Neuronal stem cell (in vitro differentiated cells): ENCODE results near the gene TRMT44.
"Not testable (repeated sequence)": the region's sequence is repeated elsewhere in the genome, so short reads cannot be mapped to it uniquely, and the experiment has no call there.

Source experiments
- DNase-seq: peaks from one replicate; pipeline ENCODE4 v3.0.0-alpha.2; 2013; ENCODE audit warnings: low spot score
- H2AFZ ChIP-seq: one replicate; pipeline ENCODE4 v1.6.1; 2013; ENCODE audit warnings: mild to moderate bottlenecking, low read length, inconsistent platforms
- H2AK5ac ChIP-seq: 2 replicates; pipeline ENCODE4 v1.6.1; 2013; ENCODE audit warnings: low read depth, mild to moderate bottlenecking, inconsistent platforms, low read length, moderate library complexity, mixed read lengths
- H2BK120ac ChIP-seq: 2 replicates; pipeline ENCODE4 v1.6.1; 2013; ENCODE audit warnings: low read depth, mild to moderate bottlenecking, inconsistent platforms, low read length, moderate library complexity, mixed read lengths
- H2BK12ac ChIP-seq: one replicate; pipeline ENCODE4 v1.6.1; 2013; ENCODE audit warnings: low read length, inconsistent platforms
- H2BK15ac ChIP-seq: 2 replicates; pipeline ENCODE4 v1.6.1; 2013; ENCODE audit warnings: mild to moderate bottlenecking, low read length, inconsistent platforms, mixed read lengths
- H2BK5ac ChIP-seq: one replicate; pipeline ENCODE4 v1.6.1; 2013; ENCODE audit warnings: inconsistent platforms, mild to moderate bottlenecking, low read length, moderate library complexity
- H3K14ac ChIP-seq: one replicate; pipeline ENCODE4 v1.6.1; 2013; ENCODE audit warnings: low read length, inconsistent platforms
- H3K18ac ChIP-seq: 2 replicates; pipeline ENCODE4 v1.6.1; 2013; ENCODE audit warnings: low read length, inconsistent platforms
- H3K23ac ChIP-seq: 2 replicates; pipeline ENCODE4 v1.6.1; 2013; ENCODE audit warnings: low read depth, mild to moderate bottlenecking, mixed read lengths, low read length, inconsistent platforms; ENCODE audit not compliant: poor library complexity
- H3K27ac ChIP-seq: replicated peaks from 3 replicates; pipeline ENCODE4 v1.5.1; 2013; ENCODE audit warnings: low read length, inconsistent platforms
- H3K27me3 ChIP-seq, 3 experiments: 2 replicates each; pipeline ENCODE4 v1.6.1; 2013; ENCODE audit warnings: low read length in 3 of 3, mild to moderate bottlenecking in 2 of 3, inconsistent platforms in 1 of 3, low read depth in 1 of 3, mixed read lengths in 1 of 3, moderate library complexity in 1 of 3; ENCODE audit not compliant: control insufficient read depth in 3 of 3, insufficient read depth in 3 of 3
- H3K36me3 ChIP-seq, 2 donors: replicated peaks in 1 of 2; 2 replicates each; pipeline ENCODE4 v1.6.1; 2013; ENCODE audit warnings: low read length in 2 of 2; ENCODE audit not compliant: control insufficient read depth in 2 of 2, insufficient read depth in 2 of 2
- H3K4ac ChIP-seq: 2 replicates; pipeline ENCODE4 v1.6.1; 2013; ENCODE audit warnings: inconsistent platforms, mild to moderate bottlenecking, low read length, moderate library complexity
- H3K4me1 ChIP-seq, 2 donors: 1 replicate in 1 of 2; 2 replicates in 1 of 2; pipeline ENCODE4 v1.6.1; 2013; ENCODE audit warnings: low read length in 2 of 2, low read depth in 1 of 2; ENCODE audit not compliant: control insufficient read depth in 2 of 2, insufficient read depth in 1 of 2
- H3K4me2 ChIP-seq: one replicate; pipeline ENCODE4 v1.6.1; 2013; ENCODE audit warnings: mild to moderate bottlenecking, low read length, inconsistent platforms; ENCODE audit not compliant: insufficient read depth, poor library complexity, severe bottlenecking
- H3K4me3 ChIP-seq, 2 donors: 2 replicates each; pipeline ENCODE4 v1.5.1; 2013; ENCODE audit warnings: low read length in 2 of 2, mild to moderate bottlenecking in 2 of 2, inconsistent platforms in 1 of 2, moderate library complexity in 1 of 2
- H3K79me1 ChIP-seq: one replicate; pipeline ENCODE4 v1.6.1; 2013; ENCODE audit warnings: low read depth, mild to moderate bottlenecking, inconsistent platforms, low read length, moderate library complexity
- H3K9ac ChIP-seq: one replicate; pipeline ENCODE4 v1.6.1; 2013; ENCODE audit warnings: mild to moderate bottlenecking, low read depth, low read length, inconsistent platforms; ENCODE audit not compliant: poor library complexity
- H3K9me3 ChIP-seq, 2 donors: replicated peaks in 1 of 2; 2 replicates each; pipeline versions ENCODE3 to v1.6.1; 2013; ENCODE audit warnings: low read length in 2 of 2, mild to moderate bottlenecking in 2 of 2, inconsistent platforms in 1 of 2, low read depth in 1 of 2, mixed read lengths in 1 of 2, moderate library complexity in 1 of 2; ENCODE audit not compliant: control insufficient read depth in 2 of 2, insufficient read depth in 1 of 2
- H4K8ac ChIP-seq: one replicate; pipeline ENCODE4 v1.6.1; 2013; ENCODE audit warnings: low read depth, mild to moderate bottlenecking, inconsistent platforms, low read length, moderate library complexity
- H4K91ac ChIP-seq: one replicate; pipeline ENCODE4 v1.6.1; 2013; ENCODE audit warnings: low read length, low read depth, mild to moderate bottlenecking, inconsistent platforms; ENCODE audit not compliant: poor library complexity
- WGBS, 2 donors: extraction: QIAGEN DNeasy Blood & Tissue Kit; methylation state at CpG; one replicate each; pipeline ENCODE4 v1.1.7; 2013; ENCODE audit warnings: missing lambda C conversion rate in 2 of 2, mixed read lengths in 1 of 2; ENCODE audit not compliant: insufficient read length in 2 of 2, insufficient replicate concordance in 1 of 2; ENCODE audit errors: extremely low coverage in 2 of 2; 5-methylcytosine and 5-hydroxymethylcytosine counted together

TRMT44 gene

DNA sequence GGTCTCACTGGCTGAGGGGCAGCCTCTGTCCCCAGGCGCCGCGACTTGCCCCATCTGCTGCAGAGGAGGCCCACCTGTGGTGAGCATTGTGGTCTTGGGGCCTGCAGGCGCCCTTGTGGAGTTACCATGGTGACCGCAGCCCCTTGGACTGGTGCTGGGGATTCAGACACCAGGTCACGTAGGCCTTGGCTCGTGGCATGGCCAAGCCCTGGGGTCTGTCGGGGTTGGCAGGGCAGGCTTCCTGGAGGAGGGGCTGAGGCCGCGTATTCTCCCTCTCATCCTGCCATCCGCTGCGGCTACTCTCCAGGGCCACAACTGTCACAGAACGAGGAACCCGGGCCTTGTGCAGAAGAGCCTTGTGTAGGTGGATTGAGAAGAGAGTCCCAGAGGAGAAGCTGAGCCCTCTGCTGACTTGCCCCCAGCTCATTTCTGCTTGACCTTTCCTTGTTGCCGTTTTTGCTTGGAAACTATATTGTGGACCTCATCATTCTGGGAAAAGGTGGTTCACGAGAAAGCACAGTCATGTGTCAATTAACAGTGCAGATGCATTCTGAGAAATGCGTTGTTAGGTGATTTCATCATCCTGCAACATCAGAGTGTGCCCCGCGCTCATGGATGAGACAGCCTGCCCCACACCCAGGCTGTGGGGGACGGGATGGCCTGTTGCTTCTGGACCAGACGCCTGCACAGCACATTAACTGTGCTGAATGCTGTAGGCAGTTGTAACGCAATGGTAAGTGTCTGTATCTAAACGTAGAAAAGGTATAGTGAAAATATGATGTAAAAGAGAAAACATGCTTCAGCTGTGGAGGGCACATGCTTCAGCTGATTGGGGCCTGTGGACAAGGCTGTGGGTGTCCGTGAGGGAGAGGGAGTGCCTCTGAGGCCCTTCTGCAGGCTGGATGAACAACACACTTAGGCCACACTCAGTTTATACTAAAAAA lies 38.5 kb downstream of the TRMT44 start:
- no peak overlapping the region for H3K27ac ChIP-seq
- whole genome bisulfite sequencing, 2 donors: no CpG with 5 or more reads among the region's 24 CpGs

DNA sequence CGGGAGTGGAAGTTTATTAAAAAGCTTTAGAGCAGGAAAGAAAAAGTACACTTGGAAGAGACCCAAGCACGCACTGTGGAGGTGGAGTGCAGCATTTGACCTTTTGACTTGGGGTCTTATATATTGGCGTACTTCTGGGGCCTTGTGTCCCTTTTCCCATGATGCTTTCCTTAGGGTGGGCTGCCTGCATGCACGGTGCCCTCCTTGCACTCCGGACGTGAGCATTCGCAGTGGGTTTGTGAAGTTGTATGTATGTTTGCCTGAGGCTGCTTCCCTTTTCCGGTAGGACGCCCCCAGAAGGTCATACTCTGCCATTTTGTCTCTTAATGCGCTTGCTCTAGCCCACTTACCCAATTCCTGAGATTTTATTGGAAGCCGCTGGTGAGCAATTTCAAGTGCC lies 39.6 kb downstream of the TRMT44 start:
- Histone ChIP-seq H3K14ac (no peak overlapping the region), H3K18ac (no peak overlapping the region), H4K91ac (no peak overlapping the region), H2BK15ac (no peak overlapping the region), H2BK120ac (no peak overlapping the region), H2BK5ac (no peak overlapping the region), H3K27me3 (no peaks in the 10 kb centered on the region), H3K4me2 (no peak overlapping the region), H3K4me1 (peaks cover 3 to 8% of the 10 kb centered on the region in 2 donors), H3K9me3 (no peaks in the 10 kb centered on the region), H3K36me3 (peaks cover 9 to 18% of the 10 kb centered on the region in 2 donors), H2AK5ac (no peak overlapping the region), H3K4ac (no peak overlapping the region), H2AFZ (no peak overlapping the region), H3K9ac (no peak overlapping the region), H3K79me1 (peaks cover 4% of the 10 kb centered on the region), H3K4me3 (no peak overlapping the region), H3K23ac (no peak overlapping the region), H4K8ac (no peak overlapping the region), H3K27ac (no peak overlapping the region), H2BK12ac (no peak overlapping the region)
- DNase-seq: no peak
- WGBS, 2 donors: no CpG with 5 or more reads among the region's 11 CpGs

More for the DNA sequence above, 38.5 kb downstream of the TRMT44 start:
- no peak overlapping the region for H2AFZ ChIP-seq
- no peak overlapping the region for H4K8ac ChIP-seq
- peak overlapping the region; percentile 89 for H3K23ac ChIP-seq
- peak overlapping the region; percentile 80 for H3K18ac ChIP-seq
- H2BK15ac ChIP-seq: no peak overlapping the region
- H2BK120ac ChIP-seq: no peak overlapping the region
- peaks cover 3 to 10% of the 10 kb centered on the region in 2 donors for H3K4me1 ChIP-seq
- peak overlapping the region; percentile 70 for H3K9ac ChIP-seq
- H3K9me3 ChIP-seq: no peaks in the 10 kb centered on the region
- no peak overlapping the region for H3K4me2 ChIP-seq
- H4K91ac ChIP-seq: no peak overlapping the region
- peak overlapping the region; percentile 11 for H3K4ac ChIP-seq
- peaks cover 9 to 18% of the 10 kb centered on the region in 2 donors for H3K36me3 ChIP-seq
- H3K79me1 ChIP-seq: peaks cover 4% of the 10 kb centered on the region
- H2AK5ac ChIP-seq: peak overlapping the region; percentile 56
- no peak for DNase-seq
- H3K4me3 ChIP-seq: no peak overlapping the region
- H2BK12ac ChIP-seq: peak overlapping the region; percentile 10
- H2BK5ac ChIP-seq: peak overlapping the region; percentile 90
- H3K27me3 ChIP-seq: no peaks in the 10 kb centered on the region
- no peak overlapping the region for H3K14ac ChIP-seq

GRCh38 chr4:8486643-8487042 lies 46.1 kb downstream of the TRMT44 start:
- not testable (repeated sequence) for H3K27ac ChIP-seq, H3K14ac ChIP-seq, H3K9ac ChIP-seq, H3K27me3 ChIP-seq, H2BK120ac ChIP-seq, H2BK12ac ChIP-seq, H4K91ac ChIP-seq, H3K18ac ChIP-seq, H2AK5ac ChIP-seq, H2BK15ac ChIP-seq, H3K4ac ChIP-seq, H3K23ac ChIP-seq, H3K4me1 ChIP-seq, DNase-seq, H4K8ac ChIP-seq, H2BK5ac ChIP-seq, H3K9me3 ChIP-seq, H2AFZ ChIP-seq, H3K4me2 ChIP-seq, H3K79me1 ChIP-seq, H3K36me3 ChIP-seq, H3K4me3 ChIP-seq
- no CpG with 5 or more reads among the region's 9 CpGs for WGBS, 2 donors

- WGBS, 2 donors: no CpG with 5 or more reads among the region's 5 CpGs
These were observed 48.3 kb downstream of the TRMT44 start for GRCh38 chr4:8488791-8489369.

More at GRCh38 chr4:8488791-8489369, 48.3 kb downstream of the TRMT44 start:
- H3K4me1 ChIP-seq: peaks cover 0 to 2% of the 10 kb centered on the region in 2 donors
- H2BK5ac ChIP-seq: no peak overlapping the region
- no peak overlapping the region for H2BK120ac ChIP-seq
- H2BK15ac ChIP-seq: no peak overlapping the region
- H3K18ac ChIP-seq: no peak overlapping the region
- H2BK12ac ChIP-seq: no peak overlapping the region
- H3K79me1 ChIP-seq: no peaks in the 10 kb centered on the region
- H3K36me3 ChIP-seq: no peaks in the 10 kb centered on the region
- no peak overlapping the region for H3K4me2 ChIP-seq
- no peak overlapping the region for H3K4ac ChIP-seq
- H3K27ac ChIP-seq: no peak overlapping the region
- H3K9me3 ChIP-seq: no peaks in the 10 kb centered on the region
- no peak overlapping the region for H2AFZ ChIP-seq
- H3K14ac ChIP-seq: no peak overlapping the region
- no peak for DNase-seq
- no peak overlapping the region for H3K9ac ChIP-seq
- H4K8ac ChIP-seq: no peak overlapping the region
- H4K91ac ChIP-seq: no peak overlapping the region
- no peak overlapping the region for H2AK5ac ChIP-seq
- H3K4me3 ChIP-seq: peak overlapping the region in 1 of 2 donors; percentile 30
- H3K23ac ChIP-seq: no peak overlapping the region
- H3K27me3 ChIP-seq: no peaks in the 10 kb centered on the region
